Mesenchymal stem cell (in vitro differentiated cells and primary cell): ENCODE measurements around the gene TCF7.
A peak's percentile ranks its signal among the peaks of the same experiment; 100 is the strongest.

ENCODE experiments used
- DNase-seq: peaks from one replicate; pipeline ENCODE4 v3.0.0-alpha.2; 2013
- H2AFZ ChIP-seq: one replicate; pipeline ENCODE4 v1.6.1; 2013; ENCODE audit warnings: low read depth, mild to moderate bottlenecking, control low read depth, inconsistent platforms, low read length, moderate library complexity
- H2AK5ac ChIP-seq: 2 replicates; pipeline ENCODE4 v1.6.1; 2013; ENCODE audit warnings: low read length, moderate library complexity, mild to moderate bottlenecking, inconsistent platforms; ENCODE audit not compliant: severe bottlenecking
- H2BK120ac ChIP-seq: one replicate; pipeline ENCODE4 v1.6.1; 2013; ENCODE audit warnings: low read depth, mild to moderate bottlenecking, inconsistent platforms, low read length, moderate library complexity
- H2BK12ac ChIP-seq, 2 experiments: one replicate each; pipeline ENCODE4 v1.6.1; 2013; ENCODE audit warnings: inconsistent platforms in 2 of 2, low read length in 2 of 2, mild to moderate bottlenecking in 2 of 2, moderate library complexity in 2 of 2, control low read depth in 1 of 2
- H2BK15ac ChIP-seq: one replicate; pipeline ENCODE4 v1.6.1; 2013; ENCODE audit warnings: mild to moderate bottlenecking, low read depth, inconsistent platforms; ENCODE audit not compliant: poor library complexity, severe bottlenecking
- H2BK5ac ChIP-seq: 2 replicates; pipeline ENCODE4 v1.6.1; 2013; ENCODE audit warnings: low read depth, mild to moderate bottlenecking, low read length, control low read depth, inconsistent platforms; ENCODE audit not compliant: poor library complexity, severe bottlenecking
- H3K14ac ChIP-seq, 2 experiments: one replicate each; pipeline ENCODE4 v1.6.1; 2013; ENCODE audit warnings: inconsistent platforms in 2 of 2, low read length in 2 of 2, control low read depth in 1 of 2, mild to moderate bottlenecking in 1 of 2, moderate library complexity in 1 of 2
- H3K18ac ChIP-seq, 2 experiments: one replicate each; pipeline ENCODE4 v1.6.1; 2013; ENCODE audit warnings: inconsistent platforms in 2 of 2, low read length in 2 of 2, control low read depth in 1 of 2, low read depth in 1 of 2, mild to moderate bottlenecking in 1 of 2
- H3K23ac ChIP-seq, 2 experiments: one replicate each; pipeline ENCODE4 v1.6.1; 2013; ENCODE audit warnings: inconsistent platforms in 2 of 2, low read length in 2 of 2, mild to moderate bottlenecking in 2 of 2, moderate library complexity in 2 of 2, control low read depth in 1 of 2
- H3K27ac ChIP-seq: 2 replicates; pipeline ENCODE4 v1.5.1; 2013; ENCODE audit warnings: mild to moderate bottlenecking, moderate library complexity, low read length, control low read depth, inconsistent platforms; ENCODE audit not compliant: poor library complexity, severe bottlenecking
- H3K27me3 ChIP-seq, 2 experiments: 2 replicates each; pipeline versions ENCODE4 v1.6.1 to v1.7.0; 2013; ENCODE audit warnings: low read length in 2 of 2, mild to moderate bottlenecking in 2 of 2, moderate library complexity in 2 of 2, control low read depth in 1 of 2, inconsistent platforms in 1 of 2; ENCODE audit not compliant: control insufficient read depth in 1 of 2, insufficient read depth in 1 of 2
- H3K36me3 ChIP-seq, 2 experiments: 2 replicates each; pipeline versions ENCODE4 v1.6.1 to v1.7.0; 2013; ENCODE audit warnings: low read length in 2 of 2, control low read depth in 1 of 2, inconsistent platforms in 1 of 2, low read depth in 1 of 2, mild to moderate bottlenecking in 1 of 2; ENCODE audit not compliant: insufficient read depth in 2 of 2, control insufficient read depth in 1 of 2
- H3K4ac ChIP-seq, 2 experiments: one replicate each; pipeline ENCODE4 v1.6.1; 2013; ENCODE audit warnings: inconsistent platforms in 2 of 2, low read length in 2 of 2, mild to moderate bottlenecking in 2 of 2, moderate library complexity in 2 of 2, control low read depth in 1 of 2, low read depth in 1 of 2
- H3K4me1 ChIP-seq: 2 replicates; pipeline ENCODE4 v1.6.1; 2013; ENCODE audit warnings: low read depth, low read length, control low read depth; ENCODE audit not compliant: control insufficient read depth, insufficient read depth
- H3K4me2 ChIP-seq: 2 replicates; pipeline ENCODE4 v1.6.1; 2013; ENCODE audit warnings: low read length, mild to moderate bottlenecking, inconsistent platforms; ENCODE audit not compliant: poor library complexity, severe bottlenecking
- H3K4me3 ChIP-seq, 2 experiments: 2 replicates each; pipeline versions ENCODE4 v1.5.1 to v1.7.0; 2013; ENCODE audit warnings: low read length in 2 of 2, mild to moderate bottlenecking in 2 of 2, control low read depth in 1 of 2, low read depth in 1 of 2; ENCODE audit not compliant: insufficient read depth in 1 of 2
- H3K79me1 ChIP-seq: replicated peaks from 2 replicates; pipeline ENCODE4 v1.6.1; 2013; ENCODE audit warnings: mild to moderate bottlenecking, control low read depth, low read length, inconsistent platforms; ENCODE audit not compliant: poor library complexity, severe bottlenecking
- H3K9ac ChIP-seq: 2 replicates; pipeline ENCODE4 v1.7.0; 2013; ENCODE audit warnings: mild to moderate bottlenecking, low read length, moderate library complexity
- H3K9me3 ChIP-seq: 2 replicates; pipeline ENCODE4 v1.7.0; 2013; ENCODE audit warnings: mild to moderate bottlenecking, low read length; ENCODE audit not compliant: control insufficient read depth
- H4K8ac ChIP-seq: one replicate; pipeline ENCODE4 v1.6.1; 2013; ENCODE audit warnings: inconsistent platforms, mild to moderate bottlenecking, low read length, moderate library complexity
- H4K91ac ChIP-seq: one replicate; pipeline ENCODE4 v1.6.1; 2013; ENCODE audit warnings: mild to moderate bottlenecking, low read length, inconsistent platforms
- WGBS: methylation state at CpG from one replicate; pipeline ENCODE4 v1.1.7; 2013; ENCODE audit warnings: mixed read lengths; 5-methylcytosine and 5-hydroxymethylcytosine counted together

TCF7 gene

GRCh38 chr5:134086943-134087305, 27.6 kb upstream of the TCF7 start:
- Histone ChIP-seq H3K9me3 (no peaks in the 10 kb centered on the region), H3K9ac (no peak overlapping the region), H2BK12ac (no peak overlapping the region), H3K36me3 (no peaks in the 10 kb centered on the region), H3K4me2 (no peak overlapping the region), H4K91ac (no peak overlapping the region), H2AK5ac (no peak overlapping the region), H3K4ac (no peak overlapping the region), H3K23ac (no peak overlapping the region), H3K18ac (no peak overlapping the region), H3K4me1 (peaks cover 7% of the 10 kb centered on the region), H3K79me1 (no peaks in the 10 kb centered on the region), H2BK5ac (no peak overlapping the region), H2AFZ (no peak overlapping the region), H3K27me3 (peaks cover 0 to 23% of the 10 kb centered on the region in 2 experiments), H4K8ac (no peak overlapping the region), H3K4me3 (no peak overlapping the region), H3K27ac (no peak overlapping the region), H3K14ac (no peak overlapping the region), H2BK120ac (no peak overlapping the region), H2BK15ac (no peak overlapping the region)
- no peak for DNase-seq
- WGBS: 94% methylated on average over 12 of the region's 12 CpGs

GRCh38 chr5:134088291-134088690, 26.2 kb upstream of the TCF7 start:
- DNase-seq: no peak
- H4K91ac ChIP-seq: no peak overlapping the region
- H2AFZ ChIP-seq: no peak overlapping the region
- no peak overlapping the region for H3K14ac ChIP-seq
- H3K27me3 ChIP-seq: peaks cover 0 to 27% of the 10 kb centered on the region in 2 experiments
- H3K79me1 ChIP-seq: no peaks in the 10 kb centered on the region
- H3K23ac ChIP-seq: no peak overlapping the region
- no peak overlapping the region for H2BK5ac ChIP-seq
- no peaks in the 10 kb centered on the region for H3K9me3 ChIP-seq
- no peaks in the 10 kb centered on the region for H3K36me3 ChIP-seq
- H3K4ac ChIP-seq: no peak overlapping the region
- no peak overlapping the region for H3K9ac ChIP-seq
- H3K4me3 ChIP-seq: no peak overlapping the region
- no peak overlapping the region for H2BK15ac ChIP-seq
- H3K4me1 ChIP-seq: peaks cover 7% of the 10 kb centered on the region
- H3K4me2 ChIP-seq: no peak overlapping the region
- H2AK5ac ChIP-seq: no peak overlapping the region
- no peak overlapping the region for H3K18ac ChIP-seq
- H2BK12ac ChIP-seq: no peak overlapping the region
- no peak overlapping the region for H4K8ac ChIP-seq
- H3K27ac ChIP-seq: no peak overlapping the region
- no peak overlapping the region for H2BK120ac ChIP-seq

GRCh38 chr5:134088994-134089560, 25.4 kb upstream of the TCF7 start:
- H3K14ac ChIP-seq: peak overlapping the region in 1 of 2 experiments; percentile 4
- H3K27me3 ChIP-seq: peaks cover 0 to 33% of the 10 kb centered on the region in 2 experiments
- H2AK5ac ChIP-seq: no peak overlapping the region
- no peak overlapping the region for H2BK120ac ChIP-seq
- 89% methylated on average over 4 of the region's 5 CpGs for WGBS
- H3K79me1 ChIP-seq: no peaks in the 10 kb centered on the region
- H3K9ac ChIP-seq: no peak overlapping the region
- H2BK15ac ChIP-seq: no peak overlapping the region
- H3K9me3 ChIP-seq: no peaks in the 10 kb centered on the region
- H4K91ac ChIP-seq: no peak overlapping the region
- H2BK12ac ChIP-seq: no peak overlapping the region
- no peak overlapping the region for H3K27ac ChIP-seq
- H3K23ac ChIP-seq: no peak overlapping the region
- H3K18ac ChIP-seq: no peak overlapping the region
- H3K36me3 ChIP-seq: no peaks in the 10 kb centered on the region
- no peak overlapping the region for H3K4me3 ChIP-seq
- peaks cover 7% of the 10 kb centered on the region for H3K4me1 ChIP-seq
- no peak for DNase-seq
- H3K4me2 ChIP-seq: no peak overlapping the region
- H4K8ac ChIP-seq: no peak overlapping the region
- no peak overlapping the region for H2AFZ ChIP-seq
- no peak overlapping the region for H3K4ac ChIP-seq
- H2BK5ac ChIP-seq: no peak overlapping the region

- Histone ChIP-seq H2AFZ (no peak overlapping the region), H3K4me1 (peaks cover 7% of the 10 kb centered on the region), H3K4ac (no peak overlapping the region), H3K23ac (no peak overlapping the region), H3K18ac (no peak overlapping the region), H3K27me3 (peaks cover under 1 to 33% of the 10 kb centered on the region in 2 experiments), H3K79me1 (no peaks in the 10 kb centered on the region), H3K27ac (no peak overlapping the region), H4K8ac (no peak overlapping the region), H3K4me3 (no peak overlapping the region), H3K9ac (no peak overlapping the region), H4K91ac (no peak overlapping the region), H3K4me2 (no peak overlapping the region), H3K36me3 (no peaks in the 10 kb centered on the region), H2BK12ac (no peak overlapping the region), H2BK120ac (no peak overlapping the region), H2BK5ac (no peak overlapping the region), H3K14ac (no peak overlapping the region), H2BK15ac (no peak overlapping the region), H3K9me3 (no peaks in the 10 kb centered on the region), H2AK5ac (no peak overlapping the region)
- DNase-seq: no peak
- WGBS: 80% methylated on average over 5 of the region's 5 CpGs
These were observed 24.0 kb upstream of the TCF7 start for GRCh38 chr5:134090522-134090921.
